Lung (tissue), 12 donors: Measurements from ENCODE around the gene ZNF783. TPM values are rescaled to one million over a fixed set of nuclear protein-coding genes. Genes with fewer than 3 reads are reported as not detected.

Experiments
- ATAC-seq: fragments of 200-7000 bp; cut with Tn5 transposase; one replicate; pipeline ENCODE4 v1.9.1; 2020; ENCODE audit warnings: moderate number of reproducible peaks; ENCODE audit not compliant: insufficient read depth, low FRiP score
- DNase-seq, 3 donors: peaks; one replicate each; pipeline ENCODE4 v3.0.0-alpha.2; 2013 to 2017
- H3K27ac ChIP-seq, 2 donors: one replicate each; pipeline ENCODE4 v1.5.1; 2013; ENCODE audit warnings: mild to moderate bottlenecking in 2 of 2, moderate library complexity in 2 of 2, control low read depth in 1 of 2, inconsistent platforms in 1 of 2, low read depth in 1 of 2, low read length in 1 of 2
- H3K27me3 ChIP-seq, 3 donors: one replicate each; pipeline ENCODE4 v1.5.1; 2013; ENCODE audit warnings: low read length in 2 of 3; ENCODE audit not compliant: control insufficient read depth in 3 of 3, insufficient read depth in 3 of 3
- H3K36me3 ChIP-seq, 4 donors: one replicate each; pipeline ENCODE4 v1.5.1; 2013; ENCODE audit warnings: low read length in 4 of 4, mild to moderate bottlenecking in 1 of 4, moderate library complexity in 1 of 4; ENCODE audit not compliant: control insufficient read depth in 4 of 4, insufficient read depth in 4 of 4
- H3K4me1 ChIP-seq, 5 donors: one replicate each; pipeline ENCODE4 v1.5.1; 2013; ENCODE audit warnings: low read length in 5 of 5, mild to moderate bottlenecking in 2 of 5, moderate library complexity in 1 of 5; ENCODE audit not compliant: control insufficient read depth in 5 of 5, insufficient read depth in 5 of 5
- H3K4me3 ChIP-seq: one replicate; pipeline ENCODE4 v1.5.1; 2013; ENCODE audit warnings: mild to moderate bottlenecking, control low read depth, moderate library complexity
- H3K9ac ChIP-seq, 2 donors: one replicate each; pipeline ENCODE4 v1.5.1; 2013; ENCODE audit warnings: low read length in 2 of 2, control low read depth in 1 of 2; ENCODE audit not compliant: insufficient read depth in 1 of 2
- H3K9me3 ChIP-seq, 4 donors: one replicate each; pipeline ENCODE4 v1.5.1; 2013; ENCODE audit warnings: low read length in 3 of 4, mild to moderate bottlenecking in 1 of 4, moderate library complexity in 1 of 4; ENCODE audit not compliant: control insufficient read depth in 4 of 4, insufficient read depth in 3 of 4
- WGBS, 2 donors: extraction: QIAGEN DNeasy Blood & Tissue Kit; methylation state at CpG; one replicate each; pipeline ENCODE4 v1.1.7; 2013; 5-methylcytosine and 5-hydroxymethylcytosine counted together
- polyA plus RNA-seq, 2 donors: library from polyadenylated mRNA; stranded (reverse); fragments of 200-250 nt; gene quantifications; one replicate each; pipeline ENCODE4 v1.2.1, GENCODE V29; 2013
- total RNA-seq, 2 donors: library from RNA; depleted of rRNA in 1 of 2; stranded (reverse); fragments of >200 nt in 1 of 2; gene quantifications; one replicate each; pipeline ENCODE4 v1.2.1, GENCODE V29; 2014 to 2021
- TF ChIP-seq, protein P1 (sequence below): IDR thresholded peaks from 2 replicates; pipeline ENCODE4 v1.5.1; 2012; ENCODE audit warnings: mild to moderate bottlenecking; ENCODE audit errors: control extremely low read depth, extremely low read depth
- donor health status: control.
- donor health status: control.
- donor health status: Bipolar disorder and iron deficiency.
- donor health status: healthy.
- donor health status: DM: yes; HTN: yes; CAD: no.

The ZNF783 gene
- total and polyA plus RNA-seq, 4 donors: 6.2 to 16.3 (median 7.7) TPM

DNA sequence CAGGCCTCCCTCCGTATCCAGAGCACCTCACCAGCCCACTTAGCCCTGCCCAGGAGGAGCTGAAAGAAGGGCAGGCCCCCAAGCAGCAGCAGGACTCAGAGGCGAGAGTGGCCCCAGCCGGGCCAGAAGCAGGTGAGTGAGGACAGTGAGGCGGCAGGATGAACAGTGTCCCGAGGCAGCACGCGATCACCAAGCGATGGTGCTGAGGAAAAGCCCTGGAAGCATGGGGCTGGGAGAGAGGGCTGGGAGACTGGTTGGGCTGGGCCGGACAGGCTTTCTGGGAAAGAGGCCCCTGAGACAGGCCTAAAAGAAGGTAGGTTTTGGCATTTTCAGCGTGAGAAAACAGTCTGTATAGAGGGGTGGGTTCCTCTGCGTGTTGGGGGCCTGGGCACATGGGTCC, 16.4 kb downstream of the ZNF783 start:
- TF ChIP-seq, protein P1, sequence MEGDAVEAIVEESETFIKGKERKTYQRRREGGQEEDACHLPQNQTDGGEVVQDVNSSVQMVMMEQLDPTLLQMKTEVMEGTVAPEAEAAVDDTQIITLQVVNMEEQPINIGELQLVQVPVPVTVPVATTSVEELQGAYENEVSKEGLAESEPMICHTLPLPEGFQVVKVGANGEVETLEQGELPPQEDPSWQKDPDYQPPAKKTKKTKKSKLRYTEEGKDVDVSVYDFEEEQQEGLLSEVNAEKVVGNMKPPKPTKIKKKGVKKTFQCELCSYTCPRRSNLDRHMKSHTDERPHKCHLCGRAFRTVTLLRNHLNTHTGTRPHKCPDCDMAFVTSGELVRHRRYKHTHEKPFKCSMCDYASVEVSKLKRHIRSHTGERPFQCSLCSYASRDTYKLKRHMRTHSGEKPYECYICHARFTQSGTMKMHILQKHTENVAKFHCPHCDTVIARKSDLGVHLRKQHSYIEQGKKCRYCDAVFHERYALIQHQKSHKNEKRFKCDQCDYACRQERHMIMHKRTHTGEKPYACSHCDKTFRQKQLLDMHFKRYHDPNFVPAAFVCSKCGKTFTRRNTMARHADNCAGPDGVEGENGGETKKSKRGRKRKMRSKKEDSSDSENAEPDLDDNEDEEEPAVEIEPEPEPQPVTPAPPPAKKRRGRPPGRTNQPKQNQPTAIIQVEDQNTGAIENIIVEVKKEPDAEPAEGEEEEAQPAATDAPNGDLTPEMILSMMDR: no peak
- Histone ChIP-seq H3K9me3 (no peaks in the 10 kb centered on the region), H3K27ac (no peak overlapping the region), H3K4me3 (no peak overlapping the region), H3K4me1 (no peaks in the 10 kb centered on the region), H3K9ac (no peak overlapping the region), H3K36me3 (peaks cover 11 to 45% (median 16%) of the 10 kb centered on the region in 4 donors), H3K27me3 (no peaks in the 10 kb centered on the region)
- ATAC-seq: no peak
- DNase-seq: no peak
- 96 to 99% methylated on average over 11 of the region's 11 CpGs for WGBS, 2 donors

DNA sequence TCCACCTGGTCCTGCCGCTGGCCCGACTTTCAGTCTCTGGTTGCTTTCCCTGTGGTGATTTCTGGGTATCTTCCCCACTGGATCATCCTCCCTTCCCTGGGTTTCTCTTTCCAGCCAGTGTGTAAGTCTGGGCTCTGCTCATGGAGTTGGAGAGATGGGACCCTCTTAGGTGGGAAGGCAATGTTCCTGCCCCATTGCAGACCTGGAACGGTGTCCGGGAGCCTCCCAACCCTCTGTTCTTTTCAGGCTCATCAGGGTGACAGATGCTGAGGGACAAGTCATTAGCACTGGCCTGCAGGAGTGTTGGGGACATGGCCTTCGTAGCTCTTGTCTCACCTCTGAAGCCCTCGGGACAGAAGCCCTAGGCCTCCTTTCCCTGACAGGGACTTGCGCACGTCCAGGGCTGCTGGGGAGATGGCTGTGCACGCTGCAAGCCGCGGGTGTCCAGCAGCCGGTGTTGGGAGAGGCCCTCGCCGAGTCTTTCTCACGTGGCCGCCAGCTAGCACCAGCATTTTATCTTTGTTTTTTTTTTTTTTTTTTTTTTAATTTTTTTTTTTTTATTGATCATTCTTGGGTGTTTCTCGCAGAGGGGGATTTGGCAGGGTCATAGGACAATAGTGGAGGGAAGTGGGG, 17.2 kb downstream of the ZNF783 start:
- H3K9ac ChIP-seq: no peak overlapping the region
- ATAC-seq: no peak
- 96 to 97% methylated on average over 17 of the region's 17 CpGs for WGBS, 2 donors
- no peak overlapping the region for H3K27ac ChIP-seq
- no peaks in the 10 kb centered on the region for H3K27me3 ChIP-seq
- no peak overlapping the region for H3K4me3 ChIP-seq
- no peaks in the 10 kb centered on the region for H3K4me1 ChIP-seq
- TF ChIP-seq, protein P1: no peak
- H3K9me3 ChIP-seq: no peaks in the 10 kb centered on the region
- DNase-seq: no peak
- peaks cover 11 to 42% (median 16%) of the 10 kb centered on the region in 4 donors for H3K36me3 ChIP-seq

DNA sequence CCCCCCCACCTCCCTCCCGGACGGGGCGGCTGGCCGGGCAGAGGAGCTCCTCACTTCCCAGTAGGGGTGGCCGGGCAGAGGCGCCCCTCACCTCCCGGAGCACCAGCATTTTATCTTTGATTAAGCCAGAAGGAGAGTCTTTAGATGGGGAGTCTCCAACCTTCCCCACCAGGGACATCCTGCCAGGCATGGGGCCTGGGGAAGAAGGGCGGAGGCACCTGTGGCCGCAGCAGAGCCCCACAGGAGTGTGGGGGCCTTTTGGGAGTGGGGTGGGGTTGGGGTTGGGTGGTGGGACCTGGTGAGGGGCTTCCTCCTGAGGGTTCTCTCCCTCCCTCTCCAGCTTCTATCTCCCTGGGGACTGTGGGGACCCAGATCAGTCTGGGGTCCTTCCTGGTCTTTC, 18.2 kb downstream of the ZNF783 start:
- no peak overlapping the region for H3K27ac ChIP-seq
- H3K9ac ChIP-seq: no peak overlapping the region
- ATAC-seq (no peak), DNase-seq (no peak)
- peaks cover 0 to 3% (median 1%) of the 10 kb centered on the region in 5 donors for H3K4me1 ChIP-seq
- H3K36me3 ChIP-seq: peaks cover 11 to 42% (median 14%) of the 10 kb centered on the region in 4 donors
- TF ChIP-seq, protein P1: no peak
- H3K4me3 ChIP-seq: no peak overlapping the region
- WGBS, 2 donors: 98 to 100% methylated on average over 5 to 9 of the region's 9 CpGs
- H3K27me3 ChIP-seq: no peaks in the 10 kb centered on the region
- no peaks in the 10 kb centered on the region for H3K9me3 ChIP-seq
